ENCODE data around the gene AASDHPPT.
"Not testable (repeated sequence)": the region's sequence is repeated elsewhere in the genome, so short reads cannot be mapped to it uniquely, and the experiment has no call there.

Gene AASDHPPT

GRCh38 chr11:106077609-106078455 lies at the start of gene AASDHPPT:
AASDHPPT (plus strand) TSS chr11:106077662; CDS start chr11:106077711, 49 bp downstream.
- FAIRE-seq (no peak), DNase-seq (ENCODE audit: insufficient read length, low spot score) (peak; percentile 11)

DNA sequence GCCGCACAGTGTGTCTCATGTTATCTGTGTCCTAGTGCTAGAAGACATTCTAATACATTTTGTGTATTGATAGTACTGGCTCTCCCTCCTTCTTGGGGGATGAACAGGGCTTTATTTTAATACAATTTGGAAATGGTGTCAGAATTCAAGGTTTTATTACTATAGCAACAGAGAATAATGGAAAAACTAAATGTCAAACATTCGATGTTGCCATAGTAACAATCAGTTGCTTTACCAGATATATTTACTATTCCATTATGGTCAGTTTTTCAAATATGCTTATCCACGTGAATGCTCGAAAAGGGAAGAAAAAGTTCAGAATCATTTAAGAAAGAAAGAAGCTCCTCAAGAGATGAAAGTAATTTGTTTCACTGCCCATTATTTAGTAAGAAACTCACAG lies 46.9 kb upstream of the AASDHPPT start:
- FAIRE-seq, result no peak
- no peak for DNase-seq (ENCODE audit: insufficient read length, low spot score)

- DNase-seq (ENCODE audit: insufficient read length, low spot score) (no peak), FAIRE-seq (no peak)
Measured at GRCh38 chr11:106031202-106031810, 46.2 kb upstream of the AASDHPPT start.

GRCh38 chr11:106031936-106032335 lies 45.5 kb upstream of the AASDHPPT start:
- DNase-seq (ENCODE audit: insufficient read length, low spot score) (no peak), FAIRE-seq (no peak)

DNA sequence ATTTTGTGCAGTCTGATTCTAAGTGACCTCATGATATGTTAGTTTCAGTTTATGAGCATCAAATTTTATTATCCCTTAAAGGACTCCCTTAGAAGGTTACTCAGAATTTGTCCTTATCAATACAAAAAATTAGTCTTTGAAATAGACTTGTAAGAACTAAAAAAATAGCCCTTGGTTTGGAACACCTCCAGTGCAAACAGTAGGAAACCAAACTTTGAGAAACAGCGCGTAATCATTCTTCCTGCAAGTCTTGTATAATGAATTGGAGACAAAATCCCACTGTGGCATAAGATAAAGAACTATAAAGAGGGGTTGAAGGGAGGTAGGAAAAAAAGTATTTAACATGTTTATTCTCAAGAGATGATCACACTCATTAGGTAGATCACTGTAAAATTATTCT lies 44.6 kb upstream of the AASDHPPT start:
- FAIRE-seq (no peak), DNase-seq (ENCODE audit: insufficient read length, low spot score) (no peak)

GRCh38 chr11:106043540-106043939 lies 33.9 kb upstream of the AASDHPPT start:
- DNase-seq (ENCODE audit: insufficient read length, low spot score) (no peak), FAIRE-seq (no peak)

GRCh38 chr11:106047631-106048030 lies 29.8 kb upstream of the AASDHPPT start:
- FAIRE-seq (no peak), DNase-seq (ENCODE audit: insufficient read length, low spot score) (no peak)

DNA sequence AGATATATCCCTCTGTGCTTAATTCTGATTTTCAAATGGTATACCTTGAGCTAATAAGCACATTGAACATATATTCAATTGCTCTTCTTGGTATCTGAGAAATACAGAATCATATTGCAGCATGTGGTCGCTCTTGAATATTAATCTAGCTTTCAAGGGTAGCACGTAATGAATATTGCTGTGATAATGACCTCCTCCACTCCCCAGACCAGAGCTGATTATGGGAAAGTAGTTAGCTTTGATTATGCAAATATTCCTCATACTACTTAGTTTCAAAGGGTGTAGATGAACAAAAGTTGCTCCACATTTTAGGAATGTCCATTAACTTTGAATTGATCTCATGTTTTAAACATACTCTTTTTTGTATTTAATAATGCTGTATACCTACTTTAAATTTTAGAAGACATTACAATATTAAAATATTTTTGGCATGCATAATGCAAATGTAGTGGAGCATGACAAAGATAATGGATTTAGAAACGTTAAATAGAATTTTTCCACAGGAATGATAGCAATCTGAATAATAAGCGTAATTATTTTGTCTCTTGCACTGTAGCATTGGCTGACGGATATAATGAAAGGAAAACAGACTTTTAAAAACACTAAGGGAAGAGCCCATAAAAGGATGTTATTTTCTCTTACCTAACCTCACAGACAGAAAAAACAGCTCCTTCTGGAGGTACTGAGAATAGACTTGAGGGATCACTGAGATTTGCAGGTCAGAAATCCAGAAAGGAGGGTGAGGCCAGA lies 27.6 kb upstream of the AASDHPPT start:
- FAIRE-seq (no peak), DNase-seq (ENCODE audit: insufficient read length, low spot score) (no peak)

GRCh38 chr11:106051103-106051502 lies 26.4 kb upstream of the AASDHPPT start:
- FAIRE-seq (no peak), DNase-seq (ENCODE audit: insufficient read length, low spot score) (no peak)

GRCh38 chr11:106058377-106058776 lies 19.1 kb upstream of the AASDHPPT start:
- FAIRE-seq; DNase-seq (ENCODE audit: insufficient read length, low spot score): not testable (repeated sequence)

DNA sequence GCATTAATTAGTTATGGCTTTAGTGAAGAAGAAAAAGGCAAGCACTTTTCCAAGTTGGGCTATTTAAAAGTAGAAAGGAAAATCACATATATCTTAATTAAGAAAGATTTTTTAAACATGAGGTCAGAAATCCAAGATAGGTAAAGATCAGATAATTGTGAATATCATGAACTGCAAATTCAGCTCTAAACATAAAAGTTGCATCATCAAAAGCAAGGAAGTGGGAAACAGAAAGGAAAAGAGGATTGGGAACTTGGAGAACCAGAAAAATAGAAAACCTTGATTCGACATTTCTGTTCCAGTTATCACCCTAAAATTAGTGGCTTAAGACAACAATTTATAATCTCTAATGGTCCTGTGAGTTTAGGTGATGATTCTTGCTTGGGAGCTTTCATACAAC lies 17.8 kb upstream of the AASDHPPT start:
- no peak for DNase-seq (ENCODE audit: insufficient read length, low spot score)
- FAIRE-seq, result no peak

DNA sequence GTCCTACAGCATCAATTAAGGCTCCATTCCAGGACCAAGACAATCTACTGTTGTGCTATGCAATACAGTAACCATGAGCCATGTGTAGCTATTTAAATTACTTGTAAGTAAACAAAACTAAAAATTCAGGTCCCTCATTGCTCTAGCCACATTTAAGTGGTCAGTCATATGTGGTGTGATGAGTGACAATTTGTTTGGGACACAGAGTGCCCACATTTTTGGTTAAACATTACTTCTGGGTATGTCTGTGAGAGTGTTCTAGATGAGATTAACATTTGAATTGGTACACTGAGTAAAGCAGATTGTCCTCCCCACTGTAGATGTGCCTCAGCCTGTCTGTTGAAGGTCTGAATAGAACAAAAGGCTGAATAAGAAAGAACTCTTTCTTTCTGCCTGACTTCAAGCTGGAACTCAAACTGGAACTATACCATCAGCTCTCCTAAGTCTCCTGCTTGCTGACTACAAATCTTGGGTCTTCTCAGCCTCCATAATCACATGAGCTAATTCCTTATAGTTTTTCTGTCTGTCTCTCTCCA lies 16.1 kb upstream of the AASDHPPT start:
- DNase-seq (ENCODE audit: insufficient read length, low spot score) (no peak), FAIRE-seq (no peak)

DNA sequence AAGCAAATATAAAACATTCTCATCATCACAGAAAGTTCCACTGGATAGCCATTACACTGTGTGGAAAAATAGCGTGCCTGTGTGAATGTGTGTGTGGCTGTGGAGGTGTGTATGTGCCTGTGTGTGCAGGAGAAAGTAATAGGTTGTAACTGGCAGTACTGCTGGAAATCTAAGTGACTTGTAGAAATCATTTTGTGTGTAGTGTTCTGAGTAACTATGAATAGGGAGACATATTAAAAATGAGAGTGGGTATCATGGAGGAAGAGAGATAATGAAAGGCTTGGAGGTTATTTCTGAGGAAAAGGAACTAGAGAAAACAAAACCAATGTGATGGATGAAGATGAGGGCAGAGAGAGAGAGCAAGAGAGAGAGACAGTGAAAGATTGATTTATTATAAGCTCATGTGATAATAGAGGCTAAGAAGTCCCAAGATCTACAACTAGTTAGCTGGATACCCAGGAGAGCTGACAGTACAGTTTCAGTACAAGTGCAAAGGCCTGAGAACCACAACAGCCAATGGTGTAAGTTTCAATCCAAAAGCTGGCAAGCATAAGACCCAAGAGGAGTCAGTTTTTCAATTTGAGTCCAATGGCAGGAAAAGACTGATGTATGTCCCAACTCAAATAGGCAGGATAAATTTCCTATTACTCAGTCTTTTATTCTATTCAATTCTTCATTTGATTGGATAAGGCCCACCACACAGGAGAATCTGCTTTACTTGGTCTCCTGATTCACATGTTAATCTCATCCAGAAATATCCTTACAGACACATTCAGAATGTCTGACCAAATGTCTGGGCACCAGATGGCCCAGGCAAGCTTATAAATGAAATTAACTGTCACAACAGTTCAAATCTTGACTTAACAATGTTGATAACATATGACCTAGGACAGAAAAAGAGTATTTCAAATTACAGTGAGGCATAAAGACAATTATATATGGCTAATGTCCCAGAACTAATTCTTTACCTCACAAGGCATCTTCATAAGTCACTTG lies 15.2 kb upstream of the AASDHPPT start:
- FAIRE-seq, result peak; percentile 26
- no peak for DNase-seq (ENCODE audit: insufficient read length, low spot score)

GRCh38 chr11:106063009-106063408 lies 14.5 kb upstream of the AASDHPPT start:
- DNase-seq (ENCODE audit: insufficient read length, low spot score), result no peak
- no peak for FAIRE-seq

DNA sequence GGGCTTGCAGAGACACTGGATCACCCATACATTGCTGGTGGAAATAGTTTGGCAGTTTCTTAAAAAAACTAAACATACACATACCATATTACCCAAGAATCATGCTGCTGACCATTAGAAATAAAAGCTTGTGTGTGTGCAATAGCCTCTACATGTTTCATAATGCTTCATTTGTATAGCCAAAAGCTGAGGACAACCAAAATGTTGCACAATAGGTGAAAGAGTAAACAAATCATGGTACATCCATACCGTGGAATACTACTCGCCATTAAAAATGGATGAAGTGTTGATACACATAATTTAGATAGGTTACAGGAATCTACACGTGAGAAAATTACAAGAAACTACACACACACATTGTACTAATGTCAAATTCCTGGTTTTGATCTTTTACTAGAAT lies 6.9 kb upstream of the AASDHPPT start:
- DNase-seq (ENCODE audit: insufficient read length, low spot score), result no peak
- no peak for FAIRE-seq

DNA sequence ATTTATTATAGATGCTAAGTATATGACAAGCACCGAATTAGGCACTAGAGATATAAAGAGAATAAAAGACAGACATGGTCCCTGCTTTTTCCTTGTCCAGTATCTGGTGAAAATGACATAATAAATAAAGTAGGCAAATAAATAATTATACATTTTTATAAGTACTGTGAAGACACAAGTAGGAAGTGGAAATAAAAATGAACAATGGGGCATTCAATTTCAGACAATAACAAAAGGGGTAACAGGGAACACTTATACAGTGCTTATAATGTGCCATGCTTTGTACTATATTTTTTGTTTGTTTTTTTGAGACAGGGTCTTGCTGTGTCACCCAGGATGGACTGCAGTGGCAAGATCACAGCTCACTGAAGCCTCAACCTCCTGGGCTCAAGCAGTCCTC lies 4.7 kb upstream of the AASDHPPT start:
- FAIRE-seq, result no peak
- DNase-seq (ENCODE audit: insufficient read length, low spot score), result no peak

DNA sequence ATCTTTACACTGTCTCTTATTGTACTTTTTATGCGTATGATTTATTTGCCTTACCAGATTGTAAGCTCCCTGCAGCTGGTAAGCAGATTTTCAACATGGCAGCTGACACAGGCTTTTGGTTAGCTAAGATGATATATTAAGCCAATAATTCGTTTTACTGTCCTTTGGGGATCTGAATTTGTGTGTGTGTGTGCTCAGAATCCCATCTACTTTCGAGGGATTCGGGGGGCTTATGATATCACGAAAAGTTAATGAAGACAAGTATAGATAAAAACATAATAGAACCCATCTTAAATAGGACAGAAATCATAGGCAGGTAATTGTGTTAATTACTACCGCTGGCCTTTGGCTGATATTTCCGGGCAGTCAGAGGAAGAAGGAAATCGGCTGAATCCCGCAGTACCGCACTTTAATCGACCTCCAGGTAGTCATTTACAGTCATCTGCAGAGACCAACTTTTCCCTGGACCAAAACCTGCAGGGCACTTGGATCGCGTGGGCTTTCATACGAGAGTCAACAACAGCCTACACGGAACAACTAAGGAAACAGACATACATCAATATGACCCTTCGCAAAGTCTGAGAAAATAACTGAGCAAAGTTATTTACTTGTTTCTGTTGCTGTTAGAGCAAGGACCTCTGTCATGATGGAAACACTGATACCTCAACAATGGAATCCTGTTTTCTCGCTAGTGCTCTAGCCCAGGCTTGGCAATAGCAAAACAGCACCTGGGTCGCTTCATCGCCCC lies 1.1 kb upstream of the AASDHPPT start:
- DNase-seq (ENCODE audit: insufficient read length, low spot score) (no peak), FAIRE-seq (no peak)

- FAIRE-seq, result peak; percentile 98
Measured at GRCh38 chr11:106076919-106077608, 398 bp upstream of the AASDHPPT start, which contains the start of gene KBTBD3. KBTBD3 (minus strand) TSS chr11:106077347; CDS start chr11:106059097, 18,250 bp downstream.

GRCh38 chr11:106082096-106082495 lies 4.6 kb downstream of the AASDHPPT start:
- no peak for FAIRE-seq

More at GRCh38 chr11:106076919-106077608, 398 bp upstream of the AASDHPPT start, which contains the start of gene KBTBD3:
- DNase-seq (ENCODE audit: insufficient read length, low spot score), result peak; percentile 93

More at GRCh38 chr11:106082096-106082495, 4.6 kb downstream of the AASDHPPT start:
- DNase-seq (ENCODE audit: insufficient read length, low spot score), result no peak

Measured in HTR-8/SVneo (cell line).